Effector CD8-positive, alpha-beta T cell (primary cell): ENCODE measurements around the gene OSBP.

Experiments used
- DNase-seq: peaks from one replicate; lab custom pipeline; 2025; lab: John Stamatoyannopoulos, UW

OSBP gene

GRCh38 chr11:59607703-59608454 lies 7.7 kb downstream of the OSBP start:
- no peak for DNase-seq

DNA sequence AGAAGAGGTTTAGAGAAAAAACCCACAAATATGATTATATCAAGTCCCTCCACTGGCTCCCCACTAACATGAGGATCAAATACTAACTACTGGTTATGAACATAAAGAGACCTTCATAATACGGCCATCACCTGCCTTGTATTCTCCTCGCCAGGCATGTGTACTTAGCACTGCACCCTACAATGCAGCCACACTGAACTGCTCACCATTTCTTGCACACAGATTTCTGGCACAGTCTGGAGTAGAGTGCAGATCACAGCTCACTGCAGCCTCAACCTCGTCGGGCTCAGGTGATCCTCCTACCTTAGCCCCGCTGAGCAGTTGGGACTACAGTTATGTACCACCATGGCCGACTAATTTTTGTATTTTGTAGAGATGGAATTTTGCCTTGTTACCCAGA lies 13.1 kb downstream of the OSBP start:
- DNase-seq = no peak

DNA sequence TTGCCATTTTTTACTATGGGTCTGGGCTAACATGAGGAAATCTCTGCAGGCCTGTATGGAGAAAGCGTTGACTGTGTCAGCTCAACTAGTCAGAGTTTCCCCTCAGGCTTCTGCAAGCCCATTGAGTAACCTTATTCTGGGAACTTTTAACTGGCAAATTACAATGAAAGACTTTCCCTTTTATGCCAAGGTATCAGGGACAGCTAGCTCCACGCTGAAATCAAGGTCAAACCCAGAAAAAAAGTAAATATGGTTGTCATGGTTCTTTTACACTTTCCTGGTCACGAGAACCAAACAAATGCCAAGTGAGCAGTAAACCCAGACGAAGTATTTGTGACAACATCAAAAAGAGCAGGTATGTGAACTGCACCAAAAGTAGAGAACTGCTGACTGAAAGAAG lies 13.8 kb downstream of the OSBP start:
- DNase-seq = no peak

DNA sequence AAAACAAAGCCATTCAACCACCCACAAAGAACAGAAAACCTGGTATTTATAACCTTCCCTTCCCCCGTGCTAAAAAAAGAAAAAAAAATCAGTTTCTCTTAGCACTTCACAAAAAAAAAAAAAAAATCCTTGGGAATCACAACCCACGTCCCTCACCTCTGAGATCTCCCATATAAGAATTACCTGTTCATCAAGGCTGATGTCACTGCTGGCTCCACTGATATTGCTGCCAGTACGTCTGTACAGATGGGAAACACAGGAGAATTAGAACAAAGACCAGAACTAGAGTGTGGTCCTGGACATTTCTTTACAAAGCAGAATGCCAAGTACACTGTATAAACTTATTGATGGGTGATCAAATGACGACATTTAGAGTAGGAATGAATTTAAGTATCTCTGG lies 14.9 kb downstream of the OSBP start:
- no peak for DNase-seq

DNA sequence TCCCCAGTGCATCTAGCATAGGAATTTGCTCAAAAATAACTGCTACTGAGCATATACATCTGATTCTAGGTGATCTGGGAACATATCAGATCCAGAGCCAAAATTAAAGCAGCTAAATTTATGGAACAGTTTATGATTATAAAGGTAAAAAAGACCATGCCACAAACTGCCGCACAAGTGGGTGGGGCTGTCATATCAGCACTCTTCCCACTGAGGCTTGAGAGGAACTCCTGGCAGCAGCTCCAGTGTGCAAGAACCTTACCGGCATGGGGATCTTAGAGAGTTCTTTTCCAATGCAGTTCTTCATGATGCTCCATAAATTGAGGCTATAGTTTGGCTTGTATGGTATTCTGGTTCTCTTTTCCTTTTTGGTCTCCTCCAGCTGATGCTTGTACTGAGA lies 15.3 kb downstream of the OSBP start:
- no peak for DNase-seq

GRCh38 chr11:59598961-59599360 lies 16.6 kb downstream of the OSBP start:
- DNase-seq = no peak

- no peak for DNase-seq
These were observed 31.3 kb downstream of the OSBP start for GRCh38 chr11:59584294-59584693.

DNA sequence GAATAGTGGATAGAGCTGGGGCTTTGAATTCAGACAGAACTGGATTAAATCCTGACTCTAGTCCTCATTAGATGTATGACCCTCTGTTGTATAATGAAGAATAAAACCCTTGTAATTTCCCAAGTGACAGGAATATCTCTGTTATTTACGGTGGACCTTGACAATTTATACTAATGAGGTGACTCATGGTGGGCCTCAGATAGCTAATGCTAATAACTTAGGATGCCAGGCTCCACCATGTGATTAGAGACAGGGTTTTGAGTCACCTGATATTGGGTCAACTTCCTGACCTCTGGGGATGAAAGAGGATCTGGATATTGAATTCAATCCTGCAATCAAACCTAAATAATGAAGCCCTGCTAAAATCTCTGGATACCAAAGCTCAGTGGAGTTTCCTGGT lies 33.6 kb downstream of the OSBP start:
- no peak for DNase-seq

- DNase-seq = no peak
These were observed 37.2 kb downstream of the OSBP start for GRCh38 chr11:59578369-59578768.

GRCh38 chr11:59575505-59575904 lies 40.1 kb downstream of the OSBP start:
- DNase-seq = no peak

DNA sequence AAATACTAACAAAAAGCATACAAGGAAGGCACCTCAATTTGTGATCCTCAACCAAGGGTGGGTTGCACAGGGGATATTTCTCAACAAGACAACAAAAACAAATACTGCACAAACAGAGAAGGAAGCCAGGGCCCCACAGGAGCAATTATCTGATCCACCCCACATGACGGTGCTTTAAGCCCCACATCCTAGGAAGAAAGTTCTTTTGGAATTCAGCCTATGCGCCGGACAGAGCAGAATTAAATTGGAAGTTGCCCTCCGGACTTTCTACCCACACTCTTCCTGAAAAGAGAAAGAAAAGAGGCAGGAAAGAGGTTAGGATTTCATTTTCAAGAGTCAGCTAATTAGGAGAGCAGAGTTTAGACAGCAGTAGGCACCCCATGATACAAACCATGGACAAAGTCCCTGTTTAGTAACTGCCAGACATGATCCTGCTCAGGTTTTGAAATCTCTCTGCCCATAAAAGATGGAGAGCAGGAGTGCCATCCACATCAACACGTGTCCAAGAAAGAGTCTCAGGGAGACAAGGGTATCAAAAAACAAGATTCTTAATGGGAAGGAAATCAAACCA lies 40.6 kb downstream of the OSBP start:
- no peak for DNase-seq

DNA sequence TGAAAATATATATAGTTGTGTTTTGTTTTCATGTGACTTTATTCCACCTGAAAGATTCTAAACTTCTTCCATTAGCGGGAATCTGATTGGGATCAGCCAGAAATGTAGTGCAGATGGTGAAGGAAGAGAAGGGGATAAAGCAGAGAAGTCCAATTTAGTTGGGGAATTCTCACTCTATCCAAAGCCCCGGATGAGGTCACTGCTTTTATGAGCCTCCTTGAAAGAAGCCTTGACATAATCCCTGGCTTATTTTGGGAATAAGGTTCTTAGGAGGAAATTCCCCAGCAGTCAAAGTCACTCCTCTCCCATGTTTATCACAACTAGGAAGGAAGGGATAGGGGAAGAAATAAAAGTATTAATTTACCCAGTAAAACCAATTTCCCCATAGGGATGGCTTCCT lies 41.1 kb downstream of the OSBP start:
- no peak for DNase-seq

GRCh38 chr11:59573216-59573615 lies 42.4 kb downstream of the OSBP start:
- DNase-seq = no peak

DNA sequence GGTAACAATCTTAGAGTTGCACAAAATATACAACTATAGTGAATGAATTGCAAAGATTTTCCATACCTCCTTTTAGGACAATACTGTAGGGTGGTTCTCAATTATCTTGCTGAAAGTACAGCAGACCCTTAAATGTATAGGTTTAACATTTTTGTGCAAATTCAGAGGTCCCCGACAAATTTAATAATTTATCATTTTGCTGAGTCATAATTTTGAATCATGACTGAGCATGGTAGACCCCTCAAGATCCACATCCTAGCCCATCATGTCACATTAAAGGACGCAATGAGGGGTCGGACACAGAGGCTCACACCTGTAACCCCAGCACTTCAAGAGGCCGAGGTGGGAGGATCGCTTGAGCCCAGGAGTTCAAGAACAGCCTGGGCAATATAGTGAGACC lies 43.5 kb downstream of the OSBP start:
- DNase-seq = no peak

DNA sequence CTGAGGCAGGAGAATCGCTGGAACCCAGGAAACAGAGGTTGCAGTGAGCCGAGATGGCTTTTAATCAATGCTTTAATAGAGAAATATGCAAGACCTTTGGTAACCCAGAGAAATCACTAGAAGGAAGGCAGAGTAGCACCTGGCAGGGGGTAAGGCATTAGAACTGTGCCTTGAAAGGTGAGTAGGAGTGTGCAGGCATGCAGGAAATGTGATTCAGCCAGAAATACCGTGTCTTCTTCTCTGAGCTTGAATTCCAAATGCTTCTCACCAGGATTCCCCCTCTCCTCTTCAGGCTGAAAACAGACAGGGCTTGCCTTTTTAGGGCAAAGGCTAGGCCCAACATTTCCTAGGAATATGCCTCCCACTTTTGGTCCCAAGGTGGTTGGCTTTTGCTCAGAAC lies 53.3 kb downstream of the OSBP start:
- no peak for DNase-seq

GRCh38 chr11:59560702-59561473 lies 54.7 kb downstream of the OSBP start:
- peak; percentile 69 for DNase-seq

DNA sequence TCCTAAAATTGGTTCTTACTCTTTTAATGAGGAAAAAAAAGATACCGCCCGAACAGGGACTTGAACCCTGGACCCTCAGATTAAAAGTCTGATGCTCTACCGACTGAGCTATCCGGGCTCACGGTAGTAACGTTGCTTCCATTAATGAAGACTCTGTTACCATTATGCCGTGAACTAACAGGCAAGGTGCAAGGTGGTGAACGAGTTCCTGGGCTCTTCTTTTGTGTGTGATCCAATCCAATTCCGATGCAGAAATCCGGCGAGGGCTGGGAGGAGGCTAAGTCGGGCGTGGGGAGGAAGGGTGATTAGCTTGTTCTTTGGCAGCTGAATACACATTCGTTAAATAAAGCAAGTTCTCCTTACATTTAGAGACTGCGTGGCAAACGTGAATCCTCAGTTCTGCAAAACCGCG lies 55.3 kb downstream of the OSBP start:
- peak; percentile 62 for DNase-seq

- no peak for DNase-seq
These were observed 55.7 kb downstream of the OSBP start for GRCh38 chr11:59559886-59560285.

DNA sequence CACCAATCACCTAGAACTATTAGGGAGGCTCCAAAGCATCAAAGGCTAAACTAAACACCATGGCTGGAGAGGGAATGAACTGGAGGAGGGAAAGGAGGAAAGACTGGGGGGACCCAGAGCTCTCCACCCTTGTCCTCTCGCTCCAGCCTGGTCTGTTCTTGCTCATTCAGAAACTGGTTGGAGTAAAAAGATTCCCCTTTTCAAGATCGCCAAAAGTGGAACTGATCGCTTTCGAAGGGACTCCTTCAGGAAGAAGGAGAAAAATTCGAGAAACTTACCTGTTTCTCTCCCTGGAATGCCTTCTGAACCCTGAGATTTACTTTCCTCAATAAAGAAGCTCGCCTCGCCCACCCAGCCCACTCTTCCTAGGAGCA lies 57.3 kb downstream of the OSBP start:
- DNase-seq = no peak

- DNase-seq = no peak
These were observed 58.6 kb downstream of the OSBP start for GRCh38 chr11:59556917-59557348.

DNA sequence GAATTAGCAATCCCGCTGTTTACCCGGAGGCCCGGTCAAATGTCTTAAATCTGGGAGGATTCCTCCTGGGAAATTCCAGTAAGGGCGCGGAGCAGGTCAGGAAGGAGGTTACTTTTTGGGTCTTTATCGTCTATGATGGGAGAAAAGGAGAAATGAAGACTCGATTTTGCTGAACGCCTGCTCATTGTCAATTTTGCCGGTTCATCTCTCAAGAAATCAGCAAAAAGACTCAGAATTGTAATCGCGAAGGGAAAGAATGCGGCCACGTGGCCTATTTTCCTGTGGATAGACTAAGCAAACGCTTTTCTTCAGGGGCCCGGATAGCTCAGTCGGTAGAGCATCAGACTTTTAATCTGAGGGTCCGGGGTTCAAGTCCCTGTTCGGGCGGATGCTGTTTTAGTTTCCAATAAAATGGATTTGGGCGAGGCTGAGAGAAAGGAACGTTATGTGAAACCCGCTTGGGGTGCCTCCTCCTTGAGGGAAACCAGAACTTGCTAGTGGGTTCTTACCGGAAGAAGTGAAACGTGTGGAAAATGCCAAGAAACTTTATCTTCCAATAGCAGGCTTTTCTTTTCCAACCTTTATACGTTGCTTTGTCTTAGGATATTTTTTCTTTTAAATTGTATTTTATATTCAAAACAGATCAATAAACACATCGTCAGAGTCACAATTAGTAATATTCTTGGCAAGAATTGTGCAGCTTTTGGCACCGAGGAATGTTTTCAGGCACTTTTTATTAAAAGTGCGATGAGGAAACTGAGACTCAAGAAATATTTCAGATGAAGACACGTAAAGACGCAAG lies 59.3 kb downstream of the OSBP start:
- DNase-seq = no peak

DNA sequence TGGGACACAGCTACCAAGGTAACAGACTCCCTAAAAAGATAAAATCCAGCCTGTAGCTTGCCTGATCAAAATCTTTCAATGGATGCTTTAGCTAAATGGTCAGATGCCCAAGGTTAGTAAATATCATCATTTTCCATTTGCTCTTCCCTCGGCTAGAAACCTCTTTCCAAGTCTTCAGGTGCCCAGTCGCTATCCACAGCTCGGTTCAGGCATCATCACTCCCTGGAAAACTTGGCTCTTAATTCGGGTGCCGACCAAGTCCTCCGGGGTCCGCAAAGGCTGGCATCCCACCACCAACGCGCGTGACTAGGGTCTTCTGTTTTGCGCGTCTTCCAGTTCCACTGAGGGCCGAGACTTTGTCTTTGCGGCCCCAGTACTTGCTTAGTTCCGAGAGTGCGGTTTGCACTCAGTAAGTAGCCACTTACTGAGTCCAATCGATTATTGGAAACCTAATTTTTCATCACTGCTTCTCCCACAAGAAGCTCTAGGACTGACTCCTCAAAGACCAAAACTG lies 59.9 kb downstream of the OSBP start:
- DNase-seq = no peak
